AG20443 (cell line): ENCODE results near the gene CDKL2.
"Not testable (repeated sequence)": the region's sequence is repeated elsewhere in the genome, so short reads cannot be mapped to it uniquely, and the experiment has no call there.

Source experiments
- DNase-seq: peaks from one replicate; pipeline ENCODE4 v3.0.0; 2012; ENCODE audit warnings: low spot score, mixed read lengths

The CDKL2 gene

GRCh38 chr4:75630174-75630936 is at the start of gene CDKL2:
CDKL2 (minus strand) TSS chr4:75630528; CDS start chr4:75625988, 4,540 bp downstream.
- DNase-seq: peak; percentile 83

GRCh38 chr4:75678965-75679364 is 48.6 kb upstream of the CDKL2 start:
- DNase-seq: no peak

- DNase-seq: no peak
These were observed 48.1 kb upstream of the CDKL2 start for GRCh38 chr4:75678473-75678872.

GRCh38 chr4:75675004-75675531 is 44.7 kb upstream of the CDKL2 start:
- no peak for DNase-seq

- DNase-seq: no peak
These were observed 43.6 kb upstream of the CDKL2 start for GRCh38 chr4:75673959-75674328.

- peak; percentile 99 for DNase-seq
These were observed 43.0 kb upstream of the CDKL2 start, which contains the start of gene G3BP2 for GRCh38 chr4:75673027-75673958. G3BP2 (minus strand) TSS chr4:75673411; CDS start chr4:75662025, 11,386 bp downstream.

GRCh38 chr4:75672461-75673026 is 42.2 kb upstream of the CDKL2 start:
- DNase-seq: peak; percentile 63

GRCh38 chr4:75671802-75672421 is 41.6 kb upstream of the CDKL2 start:
- no peak for DNase-seq

GRCh38 chr4:75668596-75668995 is 38.3 kb upstream of the CDKL2 start:
- no peak for DNase-seq

GRCh38 chr4:75667636-75668035 is 37.3 kb upstream of the CDKL2 start:
- DNase-seq: not testable (repeated sequence)

GRCh38 chr4:75666299-75666698 is 36.0 kb upstream of the CDKL2 start:
- no peak for DNase-seq

GRCh38 chr4:75664604-75665003 is 34.3 kb upstream of the CDKL2 start:
- DNase-seq: not testable (repeated sequence)

- DNase-seq: no peak
These were observed 32.3 kb upstream of the CDKL2 start for GRCh38 chr4:75662626-75663025.

- no peak for DNase-seq
These were observed 30.2 kb upstream of the CDKL2 start for GRCh38 chr4:75660491-75660890.

- no peak for DNase-seq
These were observed 29.2 kb upstream of the CDKL2 start for GRCh38 chr4:75659512-75660031.

- DNase-seq: no peak
These were observed 28.5 kb upstream of the CDKL2 start for GRCh38 chr4:75658876-75659275.

GRCh38 chr4:75655562-75655961 is 25.2 kb upstream of the CDKL2 start:
- no peak for DNase-seq

GRCh38 chr4:75654905-75655304 is 24.6 kb upstream of the CDKL2 start:
- DNase-seq: no peak

GRCh38 chr4:75653845-75654503 is 23.6 kb upstream of the CDKL2 start:
- peak; percentile 22 for DNase-seq

GRCh38 chr4:75644095-75644494 is 13.8 kb upstream of the CDKL2 start:
- no peak for DNase-seq

- no peak for DNase-seq
These were observed 13.3 kb upstream of the CDKL2 start for GRCh38 chr4:75643651-75644050.
